ENCODE measurements around the gene ARHGAP35.
"Not testable (repeated sequence)": the region's sequence is repeated elsewhere in the genome, so short reads cannot be mapped to it uniquely, and the experiment has no call there.

ARHGAP35 gene

GRCh38 chr19:46875234-46875633 lies 14.4 kb downstream of the ARHGAP35 start:
- DNase-seq = no peak

- no peak for DNase-seq
Observed at GRCh38 chr19:46875657-46876056, 14.9 kb downstream of the ARHGAP35 start.

DNA sequence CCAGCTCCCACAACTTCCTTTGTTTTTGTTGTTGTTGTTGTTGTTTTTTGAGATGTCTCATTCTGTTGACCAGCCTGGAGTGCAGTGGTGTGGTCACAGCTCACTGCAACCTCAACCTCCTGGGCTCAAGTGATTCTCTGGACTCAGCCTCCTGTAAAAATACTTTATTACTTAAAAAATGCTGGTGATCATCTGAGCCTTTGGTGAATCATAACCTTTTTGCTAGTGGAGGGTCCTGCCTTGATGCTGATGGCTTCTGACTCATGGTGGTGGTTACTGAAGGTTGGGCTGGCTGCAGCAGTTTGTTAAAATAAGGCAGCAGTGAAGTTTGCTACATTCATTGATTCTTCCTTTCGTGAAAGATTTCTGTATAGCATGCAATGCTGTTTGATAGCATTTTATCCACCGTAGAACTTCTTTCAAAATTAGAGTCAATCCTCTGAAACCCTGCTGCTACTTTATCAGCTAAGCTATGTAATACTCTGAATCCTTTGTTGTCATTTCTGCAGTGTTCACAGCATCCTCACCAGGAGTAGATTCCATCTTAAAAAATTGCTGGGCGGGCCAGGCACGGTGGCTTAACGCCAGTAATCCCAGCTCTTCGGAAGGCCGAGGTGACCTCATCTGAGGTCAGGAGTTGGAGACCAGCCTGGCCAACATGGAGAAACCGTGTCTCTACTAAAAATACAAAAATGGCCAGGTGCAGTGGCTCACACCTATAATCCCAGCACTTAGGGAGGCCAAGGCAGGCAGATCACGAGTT lies 18.0 kb downstream of the ARHGAP35 start:
- DNase-seq = no peak

- no peak for DNase-seq
Observed at GRCh38 chr19:46880431-46880830, 19.6 kb downstream of the ARHGAP35 start.

DNA sequence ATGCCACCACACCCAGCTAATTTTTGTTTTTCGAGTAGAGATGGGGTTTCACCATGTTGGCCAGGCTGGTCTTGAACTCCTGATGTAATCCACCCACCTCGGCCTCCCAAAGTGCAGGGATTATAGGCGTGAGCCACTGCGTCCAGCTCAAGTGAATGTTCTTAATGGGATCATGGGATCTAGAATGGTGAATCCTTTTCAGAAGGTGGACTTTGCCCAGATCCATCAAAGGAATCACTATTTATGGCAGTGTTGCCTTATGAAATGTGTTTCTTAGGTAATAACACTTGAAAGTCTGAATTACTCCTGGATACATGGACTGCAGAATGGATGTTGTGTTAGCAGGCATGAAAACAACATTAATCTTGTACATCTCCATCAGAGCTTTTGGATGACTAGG lies 20.3 kb downstream of the ARHGAP35 start:
- DNase-seq = no peak

DNA sequence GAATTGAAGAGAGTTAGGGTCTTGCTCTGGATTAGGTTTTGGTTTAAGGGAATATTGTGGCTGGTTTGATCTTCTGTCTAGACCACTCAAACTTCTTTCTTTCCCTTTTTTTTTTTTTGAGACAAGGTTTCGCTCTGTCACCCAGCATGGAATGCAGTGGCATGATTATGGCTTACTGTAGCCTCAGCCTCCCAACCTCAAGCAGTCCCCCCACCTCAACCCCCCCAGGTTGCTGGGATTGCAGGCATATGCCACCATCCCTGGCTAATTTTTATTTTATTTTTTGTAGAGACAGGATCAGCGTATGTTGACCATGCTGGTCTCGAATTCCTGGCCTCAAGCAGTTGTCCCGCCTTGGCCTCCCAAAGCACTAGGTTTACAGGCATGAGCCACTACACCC lies 21.2 kb downstream of the ARHGAP35 start:
- no peak for DNase-seq

- not testable (repeated sequence) for DNase-seq
Observed at GRCh38 chr19:46882751-46883150, 22.0 kb downstream of the ARHGAP35 start.

DNA sequence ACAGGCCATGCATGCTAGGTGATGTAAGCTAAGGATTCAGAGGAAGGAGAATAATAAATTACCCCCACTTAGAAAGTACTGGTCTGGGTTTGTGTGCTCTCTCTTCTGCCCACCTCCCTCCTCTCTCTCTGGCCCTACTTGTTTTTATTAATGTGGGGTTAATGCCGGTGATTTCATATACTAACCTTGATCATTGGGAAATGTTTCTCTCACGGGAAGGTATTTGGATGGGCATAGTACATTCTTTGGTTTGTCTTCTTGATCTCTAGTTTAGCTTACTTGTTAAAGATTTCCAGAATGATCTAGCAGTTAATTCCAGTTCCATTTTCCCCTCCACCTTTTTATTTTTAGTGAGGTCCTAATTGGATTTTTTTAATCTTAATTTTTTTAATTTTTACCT lies 24.6 kb downstream of the ARHGAP35 start:
- no peak for DNase-seq

GRCh38 chr19:46886546-46887239 lies 25.9 kb downstream of the ARHGAP35 start:
- DNase-seq = no peak

- DNase-seq = no peak
Observed at GRCh38 chr19:46887240-46887782, 26.5 kb downstream of the ARHGAP35 start.

DNA sequence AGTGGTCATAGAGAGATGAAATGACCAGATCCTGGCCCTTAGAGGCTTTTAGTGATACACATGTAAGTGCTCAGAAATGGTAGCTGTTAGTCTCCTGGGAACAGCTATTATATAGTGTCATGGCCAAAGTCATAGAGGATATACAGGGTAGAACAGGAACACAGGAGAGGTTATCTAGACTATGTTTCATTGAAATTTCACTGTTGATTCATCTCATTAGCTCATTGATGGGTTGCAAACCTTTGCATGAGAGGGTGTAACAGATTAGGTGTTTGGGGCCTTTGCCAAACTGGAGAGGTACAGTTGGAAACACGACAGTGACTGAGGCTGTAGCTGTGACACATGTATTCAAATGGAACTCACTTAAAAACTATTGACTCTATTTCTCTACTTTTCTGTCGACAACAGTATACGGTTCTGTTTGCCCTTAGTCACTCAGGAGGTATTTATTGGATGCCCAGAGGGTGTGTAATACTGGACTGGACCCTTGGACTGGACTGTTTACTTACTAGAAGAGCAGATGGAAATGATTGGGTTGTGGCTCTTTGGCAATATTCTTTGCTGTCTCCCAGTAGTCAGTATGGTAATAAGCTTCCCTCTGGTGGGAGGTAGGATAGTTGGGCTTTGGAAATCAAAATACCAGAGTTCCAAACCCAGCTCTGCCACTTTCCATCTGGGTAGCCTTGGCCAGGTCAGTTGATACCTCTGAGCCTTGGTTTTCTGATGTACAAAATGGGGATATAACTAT lies 29.8 kb downstream of the ARHGAP35 start:
- no peak for DNase-seq

DNA sequence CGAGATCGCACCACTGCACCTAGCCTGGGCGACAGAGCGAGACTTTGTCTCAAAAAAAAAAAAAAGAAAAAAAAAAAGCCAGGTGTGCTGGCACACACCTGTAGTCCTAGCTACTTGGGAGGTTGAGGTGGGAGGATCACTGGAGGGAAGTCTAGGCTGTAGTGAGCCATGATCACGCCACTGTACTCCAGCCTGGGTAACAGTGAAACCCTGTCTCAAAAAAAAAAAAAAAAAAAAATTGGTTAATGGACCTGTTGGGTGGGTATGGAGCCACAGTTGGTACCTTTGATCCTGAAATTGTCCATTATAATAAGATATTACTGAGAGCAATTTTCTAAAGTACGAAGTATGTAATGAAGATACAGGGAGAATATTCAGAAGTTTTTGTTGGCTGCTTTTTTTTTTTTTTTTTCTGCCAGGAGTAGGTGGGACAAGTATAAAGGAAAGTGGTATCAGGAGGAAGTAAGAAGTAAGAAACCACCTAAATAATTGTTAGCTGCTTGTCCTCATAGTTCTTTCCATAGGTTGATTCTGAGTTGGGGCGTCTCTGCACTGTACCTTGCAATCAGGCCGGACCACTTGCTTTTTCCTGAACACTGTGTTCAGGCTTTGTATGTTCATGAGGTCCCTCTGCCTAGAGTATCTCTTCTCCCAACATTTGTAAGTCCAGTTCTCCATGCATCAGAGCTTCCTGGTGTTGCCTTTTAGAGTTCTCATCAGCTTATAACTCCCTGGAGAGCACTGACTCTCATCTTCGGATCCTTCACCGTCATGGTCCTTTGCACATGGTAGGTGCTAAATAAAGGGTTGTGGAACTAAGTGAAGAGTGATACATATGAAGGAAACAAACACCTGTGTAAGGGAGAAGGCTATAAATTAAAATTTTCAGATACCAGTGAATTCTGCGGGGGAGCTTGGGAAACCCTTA lies 31.7 kb downstream of the ARHGAP35 start:
- no peak for DNase-seq

- DNase-seq = no peak
Observed at GRCh38 chr19:46896076-46896794, 35.4 kb downstream of the ARHGAP35 start.

DNA sequence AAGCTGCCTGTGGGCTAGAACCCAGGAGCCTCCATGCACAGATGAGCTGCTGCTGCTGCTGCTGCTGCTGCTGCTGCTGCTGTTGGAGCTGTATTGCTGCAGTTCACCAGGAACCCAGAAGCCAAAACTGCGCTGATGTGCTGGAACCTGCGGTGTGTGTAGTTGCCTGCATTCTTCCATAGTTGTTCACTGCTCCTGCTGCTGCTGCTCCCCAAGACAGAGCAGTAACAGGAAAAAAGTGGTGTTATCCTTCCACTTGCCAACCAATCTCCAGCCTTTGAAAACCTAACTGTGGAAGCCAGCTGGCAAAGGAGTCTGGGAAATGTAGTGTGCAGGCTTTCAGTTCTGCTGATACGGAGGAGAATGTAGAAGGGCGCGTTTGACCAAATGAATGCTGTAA lies 37.9 kb downstream of the ARHGAP35 start:
- no peak for DNase-seq

GRCh38 chr19:46900341-46900740 lies 39.5 kb downstream of the ARHGAP35 start:
- no peak for DNase-seq

DNA sequence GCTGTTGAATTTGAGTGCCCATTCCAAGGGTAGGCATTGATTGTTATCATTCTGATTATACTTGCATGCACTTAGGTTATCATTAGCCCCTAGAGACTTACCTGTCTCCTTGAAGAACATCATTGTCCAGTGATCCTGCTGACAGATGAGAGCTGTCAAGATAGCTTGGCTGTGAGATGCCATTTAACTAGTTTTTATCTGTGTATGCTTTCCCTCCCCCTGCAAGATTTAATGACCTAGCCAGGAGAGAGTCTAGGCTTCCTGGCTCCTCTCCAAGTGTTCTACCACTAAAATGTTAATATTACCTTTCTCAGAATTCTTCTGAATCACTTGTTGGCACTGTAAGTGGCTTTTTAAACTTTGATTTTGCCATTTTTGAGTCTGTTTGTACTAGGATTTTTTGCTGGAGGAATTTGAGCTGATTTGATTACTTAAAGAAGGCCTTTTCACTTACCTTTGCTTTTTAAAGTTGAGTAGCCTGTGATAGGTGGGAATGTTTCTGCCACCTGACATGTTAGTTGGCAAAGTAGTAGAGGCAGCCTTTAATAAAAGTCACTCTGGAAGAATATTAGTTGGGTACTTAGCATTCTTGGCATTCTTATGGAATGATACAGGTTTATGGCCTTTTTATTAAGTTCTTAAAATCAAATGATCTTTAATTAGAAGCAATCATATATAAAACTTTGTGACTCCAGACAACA lies 41.1 kb downstream of the ARHGAP35 start:
- DNase-seq = no peak

- no peak for DNase-seq
Observed at GRCh38 chr19:46902402-46902766, 41.6 kb downstream of the ARHGAP35 start.

DNA sequence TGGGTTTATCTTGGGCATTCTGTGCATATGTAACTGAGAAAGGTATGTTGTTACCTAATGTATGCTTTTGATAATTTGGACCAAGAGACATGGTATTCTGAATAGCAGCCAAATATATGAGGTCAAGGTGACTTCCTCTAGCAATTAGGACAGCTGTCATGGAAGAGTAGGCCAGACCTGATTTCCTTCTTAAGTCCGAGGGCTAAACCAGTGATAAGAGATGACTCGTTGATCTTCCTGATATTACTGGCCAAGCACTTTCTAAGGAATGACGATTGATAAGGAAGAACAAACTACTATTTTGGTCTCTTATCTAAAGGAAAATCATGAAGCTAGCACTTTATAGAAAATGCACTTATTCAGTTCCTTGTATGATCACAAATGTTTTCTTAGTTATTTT lies 42.7 kb downstream of the ARHGAP35 start:
- DNase-seq = no peak

DNA sequence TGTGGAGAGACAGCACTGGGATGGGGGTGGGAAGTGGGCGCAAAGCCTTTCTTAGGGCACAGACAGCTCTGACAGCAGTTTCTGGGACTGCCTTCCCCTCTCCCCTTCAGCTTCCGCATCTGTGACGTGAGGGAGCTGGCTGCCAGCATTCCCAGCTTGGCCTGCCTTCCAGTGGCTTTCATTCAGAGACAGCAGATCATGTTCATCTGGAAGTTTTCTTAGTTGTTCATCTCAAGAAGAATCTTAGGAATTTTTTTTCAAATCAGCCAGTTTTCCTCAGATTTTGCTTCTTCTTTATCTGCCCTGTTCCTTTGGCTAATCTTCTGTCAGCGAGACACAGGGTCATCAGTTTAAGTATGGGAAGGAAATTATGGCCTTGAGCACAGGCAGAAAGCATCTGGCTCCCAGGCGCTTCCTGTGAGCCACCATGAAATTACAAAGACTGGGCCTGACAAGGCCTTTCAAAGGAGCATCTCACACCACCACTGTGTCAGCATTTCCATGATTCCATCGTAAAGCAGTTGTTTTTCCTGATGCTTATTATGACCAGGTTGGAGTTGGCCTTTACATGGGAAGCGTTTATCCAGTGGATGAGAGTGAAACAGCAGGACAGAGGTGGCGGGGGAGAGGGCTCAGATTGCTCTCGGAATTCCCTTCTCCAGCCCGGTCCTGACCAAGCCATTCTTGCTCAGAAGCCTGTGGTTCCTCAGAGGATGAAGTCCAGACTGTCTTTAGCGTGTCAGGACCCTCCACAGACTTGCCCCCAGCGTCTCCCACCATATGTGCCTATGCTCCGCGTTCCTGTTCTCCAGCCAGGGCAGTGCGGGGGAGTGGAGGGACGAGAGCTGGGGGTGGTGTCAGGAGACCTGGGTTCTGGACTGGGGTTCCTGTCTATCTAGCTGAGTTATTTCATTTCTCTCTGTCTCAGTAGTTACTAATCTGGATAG lies 43.6 kb downstream of the ARHGAP35 start:
- DNase-seq = no peak

DNA sequence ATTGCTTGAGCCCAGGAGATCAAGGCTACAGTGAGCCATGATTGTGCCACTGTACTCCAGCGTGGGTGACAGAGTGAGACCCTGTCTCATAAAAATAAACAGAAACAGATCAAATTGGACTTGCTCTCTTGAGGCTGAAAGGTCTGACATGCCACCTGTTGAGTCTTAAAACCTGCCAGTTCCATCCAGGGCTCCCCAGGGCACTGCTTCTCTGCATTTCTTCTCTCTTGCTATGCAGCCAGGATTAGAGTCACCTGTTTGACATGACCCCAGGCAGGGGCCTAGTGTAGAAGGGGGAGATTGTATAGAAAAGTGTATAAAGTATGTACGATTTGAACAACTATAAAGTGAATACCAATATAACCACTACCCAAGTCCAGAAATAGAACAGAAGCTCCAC lies 45.4 kb downstream of the ARHGAP35 start:
- no peak for DNase-seq
